Choroid plexus epithelial cell (primary cell): ENCODE measurements around the gene CLCA4.
A peak's percentile ranks its signal among the peaks of the same experiment; 100 is the strongest.

ENCODE experiments used
- DNase-seq: peaks from one replicate; pipeline ENCODE4 v3.0.0-alpha.2; 2010; ENCODE audit warnings: low read depth
- H3K4me3 ChIP-seq: 2 replicates; pipeline ENCODE4 v1.5.1; 2011; ENCODE audit warnings: low read depth, mild to moderate bottlenecking, control low read depth, low read length, moderate library complexity
- CTCF ChIP-seq: conservative IDR thresholded peaks from 2 replicates; pipeline ENCODE4 v1.5.1; 2011; ENCODE audit warnings: low read depth, mild to moderate bottlenecking, control low read depth, inconsistent platforms, low read length, moderate library complexity

Gene CLCA4

GRCh38 chr1:86516335-86516734 lies 30.5 kb upstream of the CLCA4 start:
- DNase-seq = peak; percentile 12
- no peak for TF ChIP-seq CTCF
- H3K4me3 ChIP-seq = no peak overlapping the region

- H3K4me3 ChIP-seq = no peak overlapping the region
- DNase-seq = no peak
- no peak for TF ChIP-seq CTCF
Measured at GRCh38 chr1:86517336-86517735, 29.5 kb upstream of the CLCA4 start.

- no peak for DNase-seq
- TF ChIP-seq CTCF = no peak
Measured at GRCh38 chr1:86520789-86521521, 25.9 kb upstream of the CLCA4 start.

DNA sequence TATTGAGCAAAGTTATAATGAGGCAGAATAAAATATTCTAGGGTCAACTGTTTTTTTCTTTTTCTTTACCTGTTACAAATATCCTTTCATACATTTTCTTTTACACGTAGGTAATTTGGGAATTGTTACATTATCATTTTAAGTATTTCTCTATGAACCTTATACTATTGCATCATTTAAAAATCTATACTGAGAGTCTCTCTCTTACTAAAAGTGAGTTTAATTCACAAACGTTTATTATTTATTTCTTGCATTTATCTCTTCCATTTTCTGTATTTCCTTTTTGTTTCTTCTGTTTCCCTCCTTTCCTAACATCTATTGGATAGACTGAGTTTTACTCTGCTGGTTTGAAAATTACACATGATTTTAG lies 25.4 kb upstream of the CLCA4 start:
- H3K4me3 ChIP-seq = no peak overlapping the region
- no peak for DNase-seq
- no peak for TF ChIP-seq CTCF

More at GRCh38 chr1:86520789-86521521, 25.9 kb upstream of the CLCA4 start:
- H3K4me3 ChIP-seq = no peak overlapping the region

- no peak overlapping the region for H3K4me3 ChIP-seq
- no peak for TF ChIP-seq CTCF
Measured at GRCh38 chr1:86522240-86522639, 24.6 kb upstream of the CLCA4 start.

GRCh38 chr1:86523670-86524354 lies 23.1 kb upstream of the CLCA4 start:
- TF ChIP-seq CTCF = no peak
- no peak overlapping the region for H3K4me3 ChIP-seq
- DNase-seq = no peak

More at GRCh38 chr1:86522240-86522639, 24.6 kb upstream of the CLCA4 start:
- DNase-seq = no peak

GRCh38 chr1:86527306-86527705 lies 19.6 kb upstream of the CLCA4 start:
- H3K4me3 ChIP-seq = no peak overlapping the region
- no peak for DNase-seq
- TF ChIP-seq CTCF = no peak
